ENCODE data around the gene CTBP1.

DNA sequence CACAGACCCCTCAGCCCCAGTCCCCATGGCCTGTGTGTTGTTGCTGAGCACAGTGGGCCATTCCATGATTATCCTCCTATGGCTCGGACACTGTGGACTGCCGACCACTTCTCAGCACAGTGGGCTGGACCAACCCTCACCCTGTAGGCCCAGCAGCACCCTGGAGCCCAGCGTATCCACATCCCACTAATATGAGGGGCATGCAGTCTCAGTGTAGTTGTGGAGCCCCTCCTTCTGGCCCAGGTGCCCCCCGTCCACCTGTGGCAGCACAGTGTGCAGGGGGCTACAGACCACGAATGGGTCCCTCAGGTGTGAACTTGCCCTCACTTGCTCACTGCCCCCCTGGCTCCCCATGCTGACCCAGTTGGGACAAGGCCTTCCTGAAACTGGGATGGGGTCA, 84.5 kb downstream of the CTBP1 start:
- TF ChIP-seq, protein P1, sequence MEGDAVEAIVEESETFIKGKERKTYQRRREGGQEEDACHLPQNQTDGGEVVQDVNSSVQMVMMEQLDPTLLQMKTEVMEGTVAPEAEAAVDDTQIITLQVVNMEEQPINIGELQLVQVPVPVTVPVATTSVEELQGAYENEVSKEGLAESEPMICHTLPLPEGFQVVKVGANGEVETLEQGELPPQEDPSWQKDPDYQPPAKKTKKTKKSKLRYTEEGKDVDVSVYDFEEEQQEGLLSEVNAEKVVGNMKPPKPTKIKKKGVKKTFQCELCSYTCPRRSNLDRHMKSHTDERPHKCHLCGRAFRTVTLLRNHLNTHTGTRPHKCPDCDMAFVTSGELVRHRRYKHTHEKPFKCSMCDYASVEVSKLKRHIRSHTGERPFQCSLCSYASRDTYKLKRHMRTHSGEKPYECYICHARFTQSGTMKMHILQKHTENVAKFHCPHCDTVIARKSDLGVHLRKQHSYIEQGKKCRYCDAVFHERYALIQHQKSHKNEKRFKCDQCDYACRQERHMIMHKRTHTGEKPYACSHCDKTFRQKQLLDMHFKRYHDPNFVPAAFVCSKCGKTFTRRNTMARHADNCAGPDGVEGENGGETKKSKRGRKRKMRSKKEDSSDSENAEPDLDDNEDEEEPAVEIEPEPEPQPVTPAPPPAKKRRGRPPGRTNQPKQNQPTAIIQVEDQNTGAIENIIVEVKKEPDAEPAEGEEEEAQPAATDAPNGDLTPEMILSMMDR (IDR thresholded peaks at IDR 0.05; ENCODE audit: low read length): no peak
- TF ChIP-seq EZH2 (IDR thresholded peaks at IDR 0.05; ENCODE audit: borderline replicate concordance, low read length): no peak

Measured in OCI-LY1 (cell line).